Naive thymus-derived CD4-positive, alpha-beta T cell (primary cell): ENCODE results near the gene EBLN2. TPM values are rescaled to one million over a fixed set of nuclear protein-coding genes. Genes with fewer than 3 reads are reported as not detected.

Experiments
- ATAC-seq: fragments of 150-1000 bp; cut with Tn5 transposase; 2 replicates; pipeline ENCODE4 v1.10.0; 2021; ENCODE audit warnings: mild to moderate bottlenecking, moderate library complexity
- CTCF ChIA-PET: fragments of 350-600 bp; sonication (Branson Sonifier 250); formaldehyde crosslinking; loops from one replicate; lab custom pipeline; 2021; ENCODE audit warnings: antibody characterized with exemption; lab: Charles Lee
- POLR2A ChIA-PET: fragments of 350-600 bp; sonication (Branson Sonifier 250); formaldehyde crosslinking; loops from one replicate; lab custom pipeline; 2021; ENCODE audit warnings: antibody characterized with exemption, inconsistent platforms; lab: Charles Lee
- DNase-seq, 9 donors: peaks; one replicate each; pipeline versions ENCODE4 v3.0.0 to v3.0.0-alpha.2; 2020 to 2022; ENCODE audit warnings: mixed read lengths in 1 of 9
- H3K27ac ChIP-seq: one replicate; pipeline ENCODE4 v1.7.0; 2013; ENCODE audit warnings: mild to moderate bottlenecking, low read depth, low read length, moderate library complexity
- H3K27me3 ChIP-seq, 2 donors: one replicate each; pipeline ENCODE4 v1.7.0; 2013; ENCODE audit warnings: low read length in 2 of 2, mild to moderate bottlenecking in 2 of 2, moderate library complexity in 2 of 2; ENCODE audit not compliant: control insufficient read depth in 2 of 2, insufficient read depth in 2 of 2
- H3K36me3 ChIP-seq, 3 experiments: 1 replicate in 2 of 3; 2 replicates in 1 of 3; pipeline ENCODE4 v1.7.0; 2013; ENCODE audit warnings: low read length in 3 of 3, mild to moderate bottlenecking in 3 of 3, moderate library complexity in 1 of 3; ENCODE audit not compliant: insufficient read depth in 3 of 3, control insufficient read depth in 2 of 3
- H3K4me1 ChIP-seq, 2 donors: one replicate each; pipeline ENCODE4 v1.7.0; 2013; ENCODE audit warnings: low read length in 2 of 2, mild to moderate bottlenecking in 2 of 2, moderate library complexity in 1 of 2; ENCODE audit not compliant: control insufficient read depth in 2 of 2, insufficient read depth in 2 of 2
- H3K4me3 ChIP-seq: 2 replicates; pipeline ENCODE4 v1.7.0; 2013; ENCODE audit warnings: mild to moderate bottlenecking, low read length
- H3K9me3 ChIP-seq, 3 experiments: 1 replicate in 2 of 3; 2 replicates in 1 of 3; pipeline ENCODE4 v1.7.0; 2013; ENCODE audit warnings: low read length in 3 of 3; ENCODE audit not compliant: control insufficient read depth in 2 of 3
- H3K27ac Mint-ChIP-seq, 9 donors: one replicate each; pipeline ENCODE4 v1.8.0; 2020 to 2022; ENCODE audit warnings: mixed read lengths in 9 of 9, mild to moderate bottlenecking in 8 of 9, moderate library complexity in 5 of 9, inconsistent platforms in 2 of 9
- H3K27me3 Mint-ChIP-seq, 5 donors: one replicate each; pipeline ENCODE4 v1.8.0; 2021 to 2022; ENCODE audit warnings: mixed read lengths in 5 of 5, mild to moderate bottlenecking in 1 of 5
- H3K36me3 Mint-ChIP-seq, 5 donors: one replicate each; pipeline ENCODE4 v1.8.0; 2020 to 2022; ENCODE audit warnings: mixed read lengths in 5 of 5, mild to moderate bottlenecking in 3 of 5, inconsistent platforms in 1 of 5
- H3K4me1 Mint-ChIP-seq, 7 donors: one replicate each; pipeline ENCODE4 v1.8.0; 2020 to 2022; ENCODE audit warnings: mixed read lengths in 7 of 7, mild to moderate bottlenecking in 3 of 7, inconsistent platforms in 1 of 7
- H3K4me3 Mint-ChIP-seq, 10 donors: one replicate each; pipeline ENCODE4 v1.8.0; 2020 to 2022; ENCODE audit warnings: mild to moderate bottlenecking in 10 of 10, mixed read lengths in 10 of 10, moderate library complexity in 6 of 10, inconsistent platforms in 2 of 10
- H3K9me3 Mint-ChIP-seq, 11 donors: one replicate each; pipeline ENCODE4 v1.8.0; 2020 to 2022; ENCODE audit warnings: mixed read lengths in 11 of 11, mild to moderate bottlenecking in 4 of 11, inconsistent platforms in 1 of 11, moderate library complexity in 1 of 11
- intact Hi-C, 2 donors: fragments of 100-400 bp; cut with micrococcal nuclease; formaldehyde crosslinking; loops; one replicate each; pipeline ENCODE4 v1.15.1; 2023
- polyA plus RNA-seq, 2 donors: library from polyadenylated mRNA; unstranded; fragments of 300-500 nt; fragmentation: Illumina TruSeq; gene quantifications; one replicate each; pipeline ENCODE4 v1.2.3, GENCODE V29; 2021
- total RNA-seq, 6 experiments: library from RNA in 5 of 6; stranded (reverse) in 5 of 6; gene quantifications; 1 replicate in 5 of 6; 2 replicates in 1 of 6; pipeline ENCODE4 v1.2.3 and lab custom pipeline; 2021 to 2026

Gene EBLN2
- total and polyA plus RNA-seq, 7 experiments from 2014 or later = 1.1 to 12.9 (median 8.9) TPM

DNA sequence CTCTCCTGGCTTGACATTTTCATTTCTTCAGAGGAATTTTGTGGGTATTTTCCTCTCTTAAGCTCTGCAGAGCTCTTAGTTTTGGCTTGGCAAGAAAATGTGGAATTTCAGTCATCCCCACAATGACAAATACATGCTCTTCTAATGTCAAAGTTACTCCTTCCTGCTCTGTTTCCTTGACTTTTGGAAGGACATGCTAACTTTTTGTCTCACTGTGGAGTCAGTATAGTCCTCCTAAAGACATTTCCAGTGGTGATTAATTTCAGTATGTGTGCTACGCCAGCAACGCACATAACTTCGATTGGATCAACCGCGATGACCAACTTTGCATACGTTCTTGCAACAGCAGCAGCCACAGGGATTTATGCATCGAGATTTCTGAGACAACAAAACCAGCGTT is 13.3 kb downstream of the EBLN2 start:
- CTCF ChIA-PET = no interaction called here
- Histone ChIP-seq H3K4me1 (no peaks in the 10 kb centered on the region), H3K27me3 (no peaks in the 10 kb centered on the region), H3K36me3 (no peaks in the 10 kb centered on the region), H3K9me3 (no peaks in the 10 kb centered on the region), H3K27ac (no peak overlapping the region), H3K4me3 (no peak overlapping the region)
- H3K9me3 Mint-ChIP-seq = no peaks in the 10 kb centered on the region
- ATAC-seq (no peak), DNase-seq (no peak)
- POLR2A ChIA-PET = interaction anchor here (0.6 to 0.8 kb wide), 2 partner anchors 72 to 78 kb away, joined by 3 read pairs; no protein-coding TSS in a partner anchor
- H3K27ac Mint-ChIP-seq = peak overlapping the region in 1 of 9 donors; percentile 15
- intact Hi-C loops = loop anchor here in 1 of 2 donors (5.0 kb wide), 1 partner anchor 227 kb away; the partner anchor contains the start of gene SHQ1
- H3K36me3 Mint-ChIP-seq = no peaks in the 10 kb centered on the region
- no peaks in the 10 kb centered on the region for H3K27me3 Mint-ChIP-seq
- H3K4me3 Mint-ChIP-seq = no peak overlapping the region
- H3K4me1 Mint-ChIP-seq = peaks cover 0 to 28% (median 23%) of the 10 kb centered on the region in 7 donors

DNA sequence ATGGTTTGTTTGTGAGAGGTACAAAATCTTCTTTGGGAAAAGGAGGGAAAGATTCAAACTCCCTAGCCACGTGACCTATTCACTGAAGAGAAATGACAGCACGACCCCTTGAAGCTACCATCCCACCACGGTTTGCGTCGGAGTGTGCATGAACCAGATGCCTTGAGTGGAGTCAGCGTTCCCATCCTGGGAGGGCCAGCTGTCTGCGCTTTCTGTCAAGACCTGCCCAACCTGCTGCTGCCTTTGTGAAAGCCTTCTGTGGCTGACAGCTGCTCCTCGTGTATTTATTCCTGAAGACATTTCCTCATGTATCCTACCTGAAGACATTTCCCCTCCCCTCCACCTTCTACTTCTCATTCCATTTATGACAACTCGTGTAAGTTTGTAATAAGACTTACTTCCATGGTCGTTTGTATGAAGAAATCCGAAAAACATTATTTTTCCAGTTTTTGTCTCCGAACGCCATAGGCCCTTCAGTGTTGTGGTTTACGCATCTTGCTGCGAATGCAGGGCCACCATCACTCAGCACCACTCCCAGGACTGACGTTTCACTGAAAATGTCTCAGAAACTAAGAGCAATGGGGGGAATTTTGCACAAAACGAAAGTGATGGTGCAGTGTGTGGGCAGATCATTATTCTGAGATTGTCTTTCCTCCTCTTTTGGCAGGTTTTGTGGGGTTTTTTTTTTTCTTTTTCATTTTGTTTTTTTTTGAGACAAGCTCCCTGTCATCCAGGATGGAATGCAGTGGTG is 18.9 kb downstream of the EBLN2 start:
- ChIA-PET POLR2A (no interaction called here), CTCF (no interaction called here)
- Mint-ChIP-seq H3K36me3 (peaks cover 0 to 5% (median 0%) of the 10 kb centered on the region in 5 donors), H3K27ac (no peak overlapping the region), H3K9me3 (no peaks in the 10 kb centered on the region), H3K4me3 (no peak overlapping the region), H3K4me1 (peaks cover 0 to 4% (median 0%) of the 10 kb centered on the region in 7 donors), H3K27me3 (no peaks in the 10 kb centered on the region)
- Histone ChIP-seq H3K27me3 (no peaks in the 10 kb centered on the region), H3K9me3 (no peaks in the 10 kb centered on the region), H3K36me3 (no peaks in the 10 kb centered on the region), H3K27ac (no peak overlapping the region), H3K4me1 (no peaks in the 10 kb centered on the region), H3K4me3 (no peak overlapping the region)
- ATAC-seq (no peak), DNase-seq (no peak)
- intact Hi-C loops = loop anchor here in 1 of 2 donors (10.0 kb wide), 1 partner anchor 1126 kb away; no protein-coding TSS in a partner anchor

DNA sequence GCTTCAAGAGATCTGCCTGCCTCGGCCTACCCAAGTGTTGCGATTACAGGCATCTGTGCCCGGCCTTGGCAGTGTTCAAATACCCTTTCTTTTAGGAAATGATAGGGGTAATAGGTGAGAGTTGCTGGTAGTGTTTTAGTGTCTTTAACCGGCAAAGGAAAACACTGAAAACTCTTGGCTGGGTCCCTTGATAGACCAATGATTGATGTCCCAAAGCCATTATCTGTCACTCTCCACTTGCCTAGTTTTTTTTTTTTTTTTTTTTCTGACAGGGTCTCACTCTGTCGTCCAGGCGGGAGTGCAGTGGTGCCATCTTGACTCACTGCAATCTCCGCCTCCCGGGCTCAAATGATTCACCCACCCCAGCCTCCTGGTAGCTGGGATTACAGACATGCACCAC is 19.7 kb downstream of the EBLN2 start:
- ChIA-PET CTCF (no interaction called here), POLR2A (no interaction called here)
- ATAC-seq = no peak
- H3K27ac ChIP-seq = no peak overlapping the region
- no peak overlapping the region for H3K4me3 Mint-ChIP-seq
- no peaks in the 10 kb centered on the region for H3K9me3 Mint-ChIP-seq
- no peak for DNase-seq
- intact Hi-C loops = loop anchor here in 1 of 2 donors (10.0 kb wide), 1 partner anchor 1126 kb away; no protein-coding TSS in a partner anchor
- peaks cover 0 to 7% (median 3%) of the 10 kb centered on the region in 7 donors for H3K4me1 Mint-ChIP-seq
- no peaks in the 10 kb centered on the region for H3K36me3 ChIP-seq
- peaks cover 0 to 5% (median 0%) of the 10 kb centered on the region in 5 donors for H3K36me3 Mint-ChIP-seq
- H3K27ac Mint-ChIP-seq = no peak overlapping the region
- H3K4me3 ChIP-seq = no peak overlapping the region
- H3K9me3 ChIP-seq = no peaks in the 10 kb centered on the region
- H3K27me3 Mint-ChIP-seq = no peaks in the 10 kb centered on the region
- H3K4me1 ChIP-seq = peaks cover 0 to 5% of the 10 kb centered on the region in 2 donors
- no peaks in the 10 kb centered on the region for H3K27me3 ChIP-seq

DNA sequence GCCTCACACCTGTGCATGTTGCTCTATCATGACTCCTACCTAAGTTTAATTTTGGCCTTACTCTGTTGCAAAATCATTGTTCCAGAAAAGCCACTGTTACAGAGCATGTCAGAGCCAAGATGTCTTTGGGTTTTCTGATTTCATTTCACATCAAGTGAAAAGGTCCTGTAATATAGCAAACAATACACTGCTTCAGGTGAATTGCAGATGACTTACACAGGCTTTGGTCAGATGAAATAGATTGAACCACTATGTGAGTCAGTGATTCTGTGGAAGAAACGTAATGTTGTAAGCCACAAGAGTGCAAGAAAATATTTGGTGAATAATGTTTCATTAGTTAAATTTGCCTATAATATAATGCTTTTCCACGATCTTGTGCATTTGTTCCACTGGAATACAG is 22.7 kb downstream of the EBLN2 start:
- Mint-ChIP-seq H3K4me1 (peaks cover 0 to 9% (median 8%) of the 10 kb centered on the region in 7 donors), H3K27me3 (peaks cover 0 to 3% (median 0%) of the 10 kb centered on the region in 5 donors), H3K4me3 (no peak overlapping the region), H3K9me3 (no peaks in the 10 kb centered on the region), H3K27ac (no peak overlapping the region), H3K36me3 (peaks cover 0 to 5% (median 0%) of the 10 kb centered on the region in 5 donors)
- no peak for DNase-seq
- Histone ChIP-seq H3K27me3 (no peaks in the 10 kb centered on the region), H3K27ac (no peak overlapping the region), H3K36me3 (no peaks in the 10 kb centered on the region), H3K4me3 (no peak overlapping the region), H3K4me1 (peaks cover 0 to 8% of the 10 kb centered on the region in 2 donors), H3K9me3 (no peaks in the 10 kb centered on the region)
- intact Hi-C loops = loop anchor here in 1 of 2 donors (10.0 kb wide), 1 partner anchor 1129 kb away; no protein-coding TSS in a partner anchor
- POLR2A ChIA-PET = no interaction called here
- no peak for ATAC-seq
- CTCF ChIA-PET = interaction anchor here (0.6 to 1.0 kb wide), 2 partner anchors 233 to 418 kb away, joined by 3 read pairs; no protein-coding TSS in a partner anchor

DNA sequence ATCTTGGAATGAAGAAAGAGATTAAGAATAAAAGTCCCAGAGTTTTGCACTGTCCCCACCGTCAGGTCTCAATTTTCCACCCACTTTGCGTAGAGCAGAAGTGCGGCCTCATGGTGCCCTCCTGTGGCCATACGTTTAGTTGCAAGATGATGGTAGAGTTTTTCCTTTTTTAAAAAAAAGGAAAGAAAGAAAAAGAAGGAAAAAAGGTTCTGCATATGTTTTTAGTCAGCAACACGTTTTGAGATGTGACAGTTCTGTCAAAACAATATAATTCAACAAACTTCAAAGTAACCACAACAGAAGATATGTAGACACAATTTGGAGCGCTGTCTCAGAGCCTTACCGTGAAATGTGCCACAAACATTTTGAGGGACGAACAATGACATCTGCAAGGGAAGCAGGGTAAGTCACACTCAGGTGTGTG is 24.6 kb downstream of the EBLN2 start:
- Histone ChIP-seq H3K4me1 (peaks cover 0 to 8% of the 10 kb centered on the region in 2 donors), H3K36me3 (no peaks in the 10 kb centered on the region), H3K9me3 (no peaks in the 10 kb centered on the region), H3K4me3 (peak overlapping the region; percentile 11), H3K27me3 (no peaks in the 10 kb centered on the region), H3K27ac (no peak overlapping the region)
- intact Hi-C loops = loop anchor here (1.0 to 10.0 kb wide), 8 partner anchors 147 to 1375 kb away; partner anchors contain the start of gene EIF4E3 (in 1 of the 2)
- peaks cover 0 to 9% (median 7%) of the 10 kb centered on the region in 7 donors for H3K4me1 Mint-ChIP-seq
- H3K27ac Mint-ChIP-seq = peak overlapping the region in 1 of 9 donors; percentile 42
- H3K9me3 Mint-ChIP-seq = no peaks in the 10 kb centered on the region
- peaks cover 0 to 3% (median 0%) of the 10 kb centered on the region in 5 donors for H3K27me3 Mint-ChIP-seq
- POLR2A ChIA-PET = no interaction called here
- peak; percentile 82 for ATAC-seq
- DNase-seq = peak; percentile 16 to 56 (median 43)
- H3K36me3 Mint-ChIP-seq = no peaks in the 10 kb centered on the region
- CTCF ChIA-PET = interaction anchor here (0.9 to 2.8 kb wide), 10 partner anchors 13 to 236 kb away, joined by 3 to 20 read pairs (median 6); no protein-coding TSS in a partner anchor
- H3K4me3 Mint-ChIP-seq = peak overlapping the region in 8 of 10 donors; percentile 25 to 70 (median 57)

DNA sequence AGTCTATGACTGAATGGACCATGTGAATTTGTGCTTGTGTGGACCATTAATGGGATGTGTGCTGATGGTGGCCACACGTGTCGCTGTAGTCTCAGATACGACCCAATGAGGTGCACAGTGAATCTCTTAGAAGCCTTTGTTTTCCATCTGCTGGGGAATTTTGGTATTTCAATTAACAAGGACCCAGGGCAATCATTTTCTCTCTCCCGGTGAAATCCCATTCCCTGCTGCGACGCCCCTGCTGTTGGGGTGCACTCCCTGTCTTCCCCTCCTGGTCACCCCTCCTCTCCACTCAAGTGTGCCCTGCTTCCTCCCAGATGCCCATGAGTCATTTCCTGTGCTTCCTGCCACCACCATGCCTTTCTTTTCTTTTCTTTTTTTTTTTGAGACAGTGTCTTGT is 32.7 kb downstream of the EBLN2 start:
- intact Hi-C loops = no loop called here

More for the DNA sequence above, 32.7 kb downstream of the EBLN2 start:
- H3K9me3 Mint-ChIP-seq = peaks cover 0 to 5% (median 0%) of the 10 kb centered on the region in 11 donors
- peaks cover 0 to 8% (median 7%) of the 10 kb centered on the region in 7 donors for H3K4me1 Mint-ChIP-seq
- H3K4me3 Mint-ChIP-seq = peak overlapping the region in 3 of 10 donors; percentile 13 to 53 (median 51)
- peak overlapping the region in 3 of 9 donors; percentile 27 to 38 (median 34) for H3K27ac Mint-ChIP-seq
- H3K36me3 Mint-ChIP-seq = no peaks in the 10 kb centered on the region
- peaks cover 0 to 10% (median 3%) of the 10 kb centered on the region in 5 donors for H3K27me3 Mint-ChIP-seq
- H3K27me3 ChIP-seq = no peaks in the 10 kb centered on the region
- POLR2A ChIA-PET = no interaction called here
- no peaks in the 10 kb centered on the region for H3K36me3 ChIP-seq
- peak; percentile 22 for ATAC-seq
- no peaks in the 10 kb centered on the region for H3K4me1 ChIP-seq
- DNase-seq = no peak
- H3K27ac ChIP-seq = no peak overlapping the region
- CTCF ChIA-PET = no interaction called here
- no peak overlapping the region for H3K4me3 ChIP-seq
- H3K9me3 ChIP-seq = no peaks in the 10 kb centered on the region
